Activated T-helper 2 cell treated with anti-CD3 and anti-CD28 coated beads, Interferon-gamma antibody, Interleukin-2, Interleukin-4, amounts not matched to agents 10 μg/mL and 5 μg/mL and 100 μg/mL, durations not matched to agents 14 hours and 24 hours and 36 hours (primary cell): Measurements from ENCODE around the gene ANXA2. TPM values are rescaled to one million over a fixed set of nuclear protein-coding genes. Genes with fewer than 3 reads are reported as not detected.

Source experiments
- DNase-seq: peaks from one replicate; pipeline ENCODE4 v3.0.0; 2021; ENCODE audit warnings: low spot score
- H3K27ac Mint-ChIP-seq: one replicate; pipeline ENCODE4 v1.8.0; 2021; ENCODE audit warnings: mixed read lengths
- H3K27me3 Mint-ChIP-seq: one replicate; pipeline ENCODE4 v1.8.0; 2021; ENCODE audit warnings: low read depth, mixed read lengths
- H3K36me3 Mint-ChIP-seq: one replicate; pipeline ENCODE4 v1.8.0; 2021; ENCODE audit warnings: low read depth, mixed read lengths
- H3K4me1 Mint-ChIP-seq: one replicate; pipeline ENCODE4 v1.8.0; 2021; ENCODE audit warnings: low read depth, mixed read lengths
- H3K4me3 Mint-ChIP-seq: one replicate; pipeline ENCODE4 v1.8.0; 2021; ENCODE audit warnings: low read depth, mild to moderate bottlenecking, moderate library complexity, mixed read lengths
- H3K9me3 Mint-ChIP-seq: one replicate; pipeline ENCODE4 v1.8.0; 2021; ENCODE audit warnings: mixed read lengths
- intact Hi-C: fragments of 100-400 bp; cut with micrococcal nuclease; formaldehyde crosslinking; loops from one replicate; pipeline ENCODE4 v1.15.1; 2023
- total RNA-seq: library from RNA; stranded (reverse); gene quantifications from 2 replicates; pipeline ENCODE4 v1.2.3, GENCODE V29; 2022

Gene ANXA2
- 262 and 267 TPM in 2 replicates for total RNA-seq

DNA sequence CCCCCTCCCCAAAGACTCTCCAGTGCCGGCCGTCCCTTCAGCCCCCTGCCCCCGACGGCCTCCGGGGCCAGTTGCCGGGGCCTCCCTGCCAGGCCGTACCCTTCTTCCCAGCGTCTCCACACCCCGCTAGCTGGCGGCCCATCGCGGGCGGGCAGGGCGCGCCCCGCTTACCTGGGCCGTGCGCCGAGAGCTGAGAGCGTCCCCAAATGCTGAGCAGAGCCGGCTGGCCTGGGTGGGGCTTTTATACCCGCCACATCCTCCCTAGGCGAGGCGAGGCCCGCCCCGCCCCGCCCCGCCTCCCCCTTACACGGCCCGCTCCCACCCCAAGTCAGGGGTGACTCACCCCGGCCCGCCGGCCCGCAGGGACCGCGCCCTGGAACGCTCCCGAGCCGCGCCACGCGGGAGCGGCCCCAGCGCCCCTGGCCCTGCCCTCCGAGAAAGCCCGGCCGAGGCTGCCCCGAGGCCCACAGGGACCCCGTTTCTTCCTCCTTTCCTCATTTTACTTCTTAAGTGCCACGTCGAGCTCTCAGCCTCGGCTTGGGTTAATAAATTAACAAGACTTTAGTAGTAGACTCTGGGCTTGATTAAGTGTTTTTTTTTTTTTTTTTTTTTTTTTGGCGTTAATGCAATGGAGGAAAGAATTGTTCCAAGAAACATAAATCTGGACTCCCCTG, at the start of gene ANXA2:
ANXA2 (minus strand) TSS at position 215 of the 674 bp plus-strand sequence. CDS start 11,911 bp downstream, outside the sequence.
- H3K9me3 Mint-ChIP-seq, result no peaks in the 10 kb centered on the region
- peaks cover under 1% of the 10 kb centered on the region for H3K27me3 Mint-ChIP-seq
- peak; percentile 81 for DNase-seq
- H3K27ac Mint-ChIP-seq, result peak within 1 kb of the TSS; percentile 97
- peaks cover 63% of the 10 kb centered on the region for H3K4me1 Mint-ChIP-seq
- intact Hi-C loops, result loop anchor here (1.0 to 10.0 kb wide), 5 partner anchors 9 to 327 kb away; partner anchors contain the start of gene ICE2
- peaks cover 43% of the 10 kb centered on the region for H3K36me3 Mint-ChIP-seq
- peak within 1 kb of the TSS; percentile 96 for H3K4me3 Mint-ChIP-seq

DNA sequence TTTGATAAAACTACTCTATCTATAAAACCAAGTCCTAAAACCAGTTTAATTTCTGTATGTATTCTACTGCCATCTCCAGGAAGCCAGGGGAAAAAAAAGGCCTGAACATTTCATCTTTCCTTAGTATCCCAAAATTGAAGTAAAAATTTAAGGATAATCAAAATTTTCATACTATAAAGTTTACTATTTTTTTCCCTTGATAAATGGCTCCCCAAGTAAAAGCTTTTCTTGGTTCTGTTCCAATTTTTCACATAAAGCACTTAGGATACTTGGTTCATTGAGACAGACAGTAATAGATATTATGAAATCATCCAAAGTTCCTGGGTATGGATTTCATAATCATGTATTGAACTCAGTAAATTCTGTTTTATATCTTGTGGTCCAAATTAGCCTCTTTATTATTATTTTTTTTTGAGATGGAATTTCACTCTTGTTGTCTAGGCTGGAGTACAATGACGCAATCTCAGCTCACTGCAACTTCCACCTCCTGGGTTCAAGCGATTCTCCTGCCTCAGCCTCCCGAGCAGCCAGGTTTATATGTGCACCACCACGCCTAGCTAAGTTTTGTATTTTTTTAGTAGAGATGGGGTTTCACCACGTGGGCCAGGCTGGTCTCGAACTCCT, 46.6 kb upstream of the ANXA2 start:
- H3K36me3 Mint-ChIP-seq, result peaks cover 33% of the 10 kb centered on the region
- H3K4me1 Mint-ChIP-seq, result peaks cover 2% of the 10 kb centered on the region
- DNase-seq, result no peak
- intact Hi-C loops, result loop anchor here (2.0 kb wide), 1 partner anchor 86 kb away; no protein-coding TSS in a partner anchor
- no peak overlapping the region for H3K4me3 Mint-ChIP-seq
- no peak overlapping the region for H3K27ac Mint-ChIP-seq
- no peaks in the 10 kb centered on the region for H3K9me3 Mint-ChIP-seq
- H3K27me3 Mint-ChIP-seq, result no peaks in the 10 kb centered on the region

DNA sequence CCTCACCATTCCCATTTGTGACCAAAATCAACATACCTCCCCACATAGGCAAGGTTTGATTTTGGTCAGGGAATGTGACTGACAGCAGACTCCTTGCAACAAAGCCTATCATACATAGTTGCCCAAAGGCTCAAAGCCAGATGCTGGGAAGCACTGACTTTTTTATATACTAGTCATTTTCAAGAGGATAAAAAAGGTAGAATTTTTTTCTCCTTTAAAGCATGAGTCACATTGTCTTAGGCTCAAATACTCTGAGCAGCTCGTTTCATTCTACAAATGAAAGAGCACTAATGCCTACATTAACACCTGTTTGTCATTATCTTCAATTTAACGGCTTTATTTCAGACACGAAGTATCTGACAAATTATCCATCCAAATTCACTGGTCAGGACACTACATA, 45.0 kb upstream of the ANXA2 start:
- H3K4me1 Mint-ChIP-seq, result peaks cover 2% of the 10 kb centered on the region
- no peak for DNase-seq
- no peaks in the 10 kb centered on the region for H3K27me3 Mint-ChIP-seq
- intact Hi-C loops, result no loop called here
- H3K27ac Mint-ChIP-seq, result no peak overlapping the region
- H3K9me3 Mint-ChIP-seq, result no peaks in the 10 kb centered on the region
- peaks cover 18% of the 10 kb centered on the region for H3K36me3 Mint-ChIP-seq
- H3K4me3 Mint-ChIP-seq, result no peak overlapping the region

DNA sequence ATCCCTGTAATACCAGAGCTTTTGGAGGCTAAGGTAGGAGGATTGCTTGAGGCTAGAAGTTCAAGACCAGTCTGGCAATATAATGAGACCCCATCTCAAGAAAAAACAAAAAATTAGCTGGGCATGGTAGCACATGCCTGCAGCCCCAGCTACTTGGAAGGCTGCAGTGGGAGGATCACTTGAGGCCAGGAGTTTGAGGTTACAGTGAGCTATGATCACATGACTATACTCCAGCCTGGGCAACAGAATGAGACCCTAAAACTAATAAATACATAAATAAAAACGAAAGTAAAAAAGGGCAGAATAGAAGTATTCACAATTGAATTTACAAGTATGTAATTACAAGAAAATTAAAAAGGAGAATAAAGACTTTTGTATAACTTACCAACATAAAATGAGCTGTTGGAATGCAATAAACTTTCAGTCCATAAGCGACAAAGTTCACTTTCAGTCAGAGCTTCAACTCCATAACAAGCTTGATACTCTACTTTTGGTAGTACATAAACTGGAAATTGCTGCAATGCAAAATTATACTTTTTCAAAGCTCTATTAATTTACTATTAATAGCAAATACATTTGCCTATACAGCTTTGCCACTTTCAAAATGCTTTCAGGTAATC, 44.4 kb upstream of the ANXA2 start:
- H3K27me3 Mint-ChIP-seq, result no peaks in the 10 kb centered on the region
- peaks cover 15% of the 10 kb centered on the region for H3K36me3 Mint-ChIP-seq
- no peak for DNase-seq
- H3K27ac Mint-ChIP-seq, result no peak overlapping the region
- H3K9me3 Mint-ChIP-seq, result no peaks in the 10 kb centered on the region
- intact Hi-C loops, result no loop called here
- H3K4me3 Mint-ChIP-seq, result no peak overlapping the region
- peaks cover 2% of the 10 kb centered on the region for H3K4me1 Mint-ChIP-seq

DNA sequence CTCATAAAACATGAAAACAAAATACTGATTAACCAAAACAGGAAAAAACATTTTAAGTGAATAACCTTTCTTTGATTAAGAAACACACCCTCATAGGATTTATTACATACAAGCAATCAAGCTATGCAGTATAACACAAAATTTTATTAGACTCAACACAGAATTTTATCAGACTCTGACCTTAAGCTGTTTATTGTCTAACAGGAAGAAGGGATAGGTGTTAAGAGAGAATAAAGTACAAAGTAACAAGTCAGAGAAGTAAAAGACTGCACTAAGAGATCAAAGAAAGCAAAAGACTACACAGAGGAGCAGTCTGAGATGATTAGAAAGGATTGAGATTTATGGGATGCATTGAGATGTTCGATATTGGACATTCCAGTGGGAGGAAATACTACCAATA, 43.5 kb upstream of the ANXA2 start:
- H3K9me3 Mint-ChIP-seq, result no peaks in the 10 kb centered on the region
- no peak overlapping the region for H3K27ac Mint-ChIP-seq
- DNase-seq, result no peak
- H3K4me1 Mint-ChIP-seq, result peaks cover 2% of the 10 kb centered on the region
- H3K36me3 Mint-ChIP-seq, result peaks cover 9% of the 10 kb centered on the region
- intact Hi-C loops, result no loop called here
- no peaks in the 10 kb centered on the region for H3K27me3 Mint-ChIP-seq
- H3K4me3 Mint-ChIP-seq, result no peak overlapping the region

DNA sequence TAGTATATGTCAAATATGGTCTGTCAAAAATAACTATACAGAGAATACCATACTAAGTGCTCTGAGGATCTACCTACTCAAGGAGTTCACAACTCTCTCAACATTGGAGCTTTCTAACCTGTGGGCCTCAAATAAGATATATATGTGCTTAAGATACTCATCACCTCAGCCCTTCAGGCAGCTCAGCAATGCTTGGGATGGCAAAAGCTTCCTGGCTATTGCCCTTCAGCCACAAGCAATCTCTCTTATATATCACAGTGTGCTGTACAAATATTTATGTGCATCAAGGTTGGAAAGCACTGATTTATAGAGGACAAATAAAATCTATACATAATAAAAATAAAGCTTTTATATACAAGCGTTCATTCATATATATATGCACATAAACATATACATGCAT, 40.9 kb upstream of the ANXA2 start:
- H3K9me3 Mint-ChIP-seq, result no peaks in the 10 kb centered on the region
- no peak for DNase-seq
- intact Hi-C loops, result no loop called here
- H3K36me3 Mint-ChIP-seq, result peaks cover 9% of the 10 kb centered on the region
- no peak overlapping the region for H3K27ac Mint-ChIP-seq
- no peaks in the 10 kb centered on the region for H3K27me3 Mint-ChIP-seq
- H3K4me1 Mint-ChIP-seq, result peaks cover 2% of the 10 kb centered on the region
- H3K4me3 Mint-ChIP-seq, result no peak overlapping the region

DNA sequence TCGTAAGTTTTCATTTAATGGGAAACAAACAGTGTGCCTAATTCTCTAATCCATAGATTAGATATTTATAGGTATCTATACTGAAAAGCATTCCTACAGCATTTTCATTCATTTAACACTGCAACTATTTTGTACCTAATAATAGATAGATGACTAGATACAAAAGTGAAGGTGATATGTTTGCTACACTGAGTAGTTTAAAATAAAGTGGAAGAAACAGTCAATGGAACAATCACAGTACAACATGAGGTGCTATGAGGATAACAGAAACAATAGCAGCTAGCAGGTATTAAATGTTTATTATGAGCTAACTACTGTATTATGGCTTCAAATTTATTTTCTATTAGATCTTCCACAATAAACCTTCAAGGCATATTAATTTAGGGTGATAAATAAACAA, 31.1 kb upstream of the ANXA2 start:
- Mint-ChIP-seq H3K4me1 (peaks cover 3% of the 10 kb centered on the region), H3K36me3 (peaks cover 38% of the 10 kb centered on the region)
- DNase-seq, result no peak

DNA sequence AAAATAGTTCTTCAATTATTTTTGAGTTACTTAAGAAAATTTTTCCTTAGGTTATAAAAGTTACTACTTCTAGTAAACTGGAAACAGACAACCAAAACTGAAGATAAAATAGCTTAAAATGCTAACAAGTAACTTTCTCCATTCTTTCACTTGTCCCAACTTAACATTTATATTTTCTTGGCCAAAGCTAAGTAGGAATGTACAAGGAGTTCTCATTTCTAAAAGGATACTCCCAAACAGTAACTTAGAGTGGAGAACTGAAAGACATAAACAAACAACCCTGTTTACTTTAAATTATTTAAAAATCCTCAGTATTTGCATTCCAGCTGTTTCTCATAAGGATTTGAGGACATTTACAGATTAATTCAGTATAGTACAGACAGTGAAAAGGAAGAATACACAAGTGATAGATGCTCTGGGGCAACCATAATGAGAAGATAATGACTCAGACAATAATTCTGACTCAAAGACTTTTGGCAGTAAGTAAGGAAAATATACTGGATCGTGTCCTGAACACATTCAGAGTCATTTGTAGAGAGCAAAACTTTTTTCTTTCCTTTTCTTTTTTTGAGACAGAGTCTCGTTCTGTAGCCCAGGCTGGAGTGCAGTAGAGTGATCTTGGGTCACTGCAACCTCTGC, 29.2 kb upstream of the ANXA2 start:
- peaks cover 46% of the 10 kb centered on the region for H3K36me3 Mint-ChIP-seq
- H3K4me1 Mint-ChIP-seq, result peaks cover 8% of the 10 kb centered on the region
- H3K27ac Mint-ChIP-seq, result no peak overlapping the region
- no peak for DNase-seq
- H3K27me3 Mint-ChIP-seq, result no peaks in the 10 kb centered on the region
- intact Hi-C loops, result no loop called here
- H3K4me3 Mint-ChIP-seq, result no peak overlapping the region
- no peaks in the 10 kb centered on the region for H3K9me3 Mint-ChIP-seq

More for the DNA sequence above, 31.1 kb upstream of the ANXA2 start:
- H3K4me3 Mint-ChIP-seq, result no peak overlapping the region
- H3K9me3 Mint-ChIP-seq, result no peaks in the 10 kb centered on the region
- H3K27me3 Mint-ChIP-seq, result no peaks in the 10 kb centered on the region
- H3K27ac Mint-ChIP-seq, result no peak overlapping the region
- intact Hi-C loops, result no loop called here

DNA sequence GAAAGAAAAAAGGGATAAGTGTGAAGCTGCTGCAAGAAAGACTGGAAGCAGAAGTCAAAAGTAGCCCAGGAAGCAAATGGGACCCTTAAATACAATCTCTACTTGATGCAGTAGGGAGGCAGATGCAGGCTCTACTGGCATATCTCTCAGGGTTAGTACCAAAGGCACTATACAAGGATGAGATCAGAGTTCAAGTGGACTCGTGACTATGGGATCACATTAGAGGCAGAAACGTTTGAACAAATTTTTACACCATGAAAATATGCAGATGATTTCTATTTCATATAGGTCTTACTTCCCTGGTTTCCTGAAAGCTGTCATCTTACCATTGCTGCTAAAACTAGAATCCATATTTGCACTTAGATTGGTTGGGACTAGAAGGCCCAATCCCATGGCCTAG, 27.7 kb upstream of the ANXA2 start:
- no peak overlapping the region for H3K4me3 Mint-ChIP-seq
- H3K27ac Mint-ChIP-seq, result no peak overlapping the region
- H3K9me3 Mint-ChIP-seq, result no peaks in the 10 kb centered on the region
- intact Hi-C loops, result no loop called here
- H3K36me3 Mint-ChIP-seq, result peaks cover 40% of the 10 kb centered on the region
- DNase-seq, result no peak
- H3K27me3 Mint-ChIP-seq, result no peaks in the 10 kb centered on the region
- peaks cover 8% of the 10 kb centered on the region for H3K4me1 Mint-ChIP-seq

DNA sequence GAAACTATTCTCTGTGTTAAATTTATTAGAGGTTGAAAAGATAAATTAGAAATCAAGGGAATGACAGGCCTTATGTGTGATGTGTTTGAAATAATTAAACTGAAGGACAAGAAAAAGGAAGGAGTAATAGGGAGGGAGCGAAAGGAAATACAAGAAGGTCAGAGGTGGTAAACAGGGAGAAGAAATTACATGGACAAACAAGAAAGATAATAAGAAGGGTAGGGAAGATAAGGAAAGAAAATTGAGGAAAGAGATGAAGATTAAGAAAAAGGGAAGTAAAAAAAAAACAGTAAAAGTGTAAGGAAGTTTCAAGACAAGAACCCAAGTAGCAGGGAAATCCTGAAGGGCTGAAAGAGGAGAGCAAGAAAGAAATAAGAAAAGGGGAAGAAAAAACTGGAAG, 26.2 kb upstream of the ANXA2 start:
- no peaks in the 10 kb centered on the region for H3K27me3 Mint-ChIP-seq
- DNase-seq, result no peak
- no peaks in the 10 kb centered on the region for H3K9me3 Mint-ChIP-seq
- no peak overlapping the region for H3K4me3 Mint-ChIP-seq
- H3K36me3 Mint-ChIP-seq, result peaks cover 39% of the 10 kb centered on the region
- peaks cover 8% of the 10 kb centered on the region for H3K4me1 Mint-ChIP-seq
- intact Hi-C loops, result no loop called here
- H3K27ac Mint-ChIP-seq, result peak overlapping the region; percentile 33

DNA sequence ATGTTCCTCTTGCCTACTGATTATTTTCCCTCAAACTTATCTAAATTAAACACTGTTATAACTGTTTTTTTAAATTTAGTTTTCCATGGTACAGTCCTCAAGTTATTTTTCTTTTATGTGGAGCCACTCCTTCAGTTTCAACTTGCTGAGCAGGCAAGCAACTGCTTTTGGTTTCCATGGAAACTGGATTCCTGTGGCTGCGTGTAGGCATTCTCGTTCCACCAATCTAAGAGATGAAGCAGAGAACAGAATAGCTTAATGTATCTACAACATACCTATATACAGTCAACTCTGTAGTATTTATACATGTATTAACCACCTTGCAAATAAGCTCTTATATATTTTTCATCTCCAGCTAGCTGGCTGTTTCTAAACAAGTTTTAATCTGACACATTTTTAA, 25.8 kb upstream of the ANXA2 start:
- no peak for DNase-seq
- H3K9me3 Mint-ChIP-seq, result no peaks in the 10 kb centered on the region
- H3K36me3 Mint-ChIP-seq, result peaks cover 39% of the 10 kb centered on the region
- peaks cover 8% of the 10 kb centered on the region for H3K4me1 Mint-ChIP-seq
- peak overlapping the region; percentile 33 for H3K27ac Mint-ChIP-seq
- intact Hi-C loops, result no loop called here
- no peaks in the 10 kb centered on the region for H3K27me3 Mint-ChIP-seq
- H3K4me3 Mint-ChIP-seq, result no peak overlapping the region

DNA sequence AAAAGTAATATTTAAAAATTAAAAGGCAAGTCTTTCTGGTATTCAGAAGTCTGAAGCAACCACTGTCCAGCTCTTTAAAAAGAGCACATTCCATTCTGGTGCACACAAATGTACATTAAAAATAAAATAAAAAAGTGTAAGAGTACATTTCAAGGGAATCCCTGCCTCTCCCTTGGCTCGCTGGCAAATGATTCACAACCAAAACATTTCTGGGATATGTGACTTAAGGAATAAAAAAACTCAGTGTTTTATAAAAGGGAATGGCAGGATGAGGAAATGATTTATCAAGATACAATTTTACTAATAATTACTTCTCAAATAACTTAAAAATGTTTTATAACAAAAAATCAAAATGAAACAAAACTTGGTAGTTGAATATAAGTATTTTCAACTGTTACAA, 23.8 kb upstream of the ANXA2 start:
- peaks cover 8% of the 10 kb centered on the region for H3K4me1 Mint-ChIP-seq
- H3K27me3 Mint-ChIP-seq, result no peaks in the 10 kb centered on the region
- peaks cover 34% of the 10 kb centered on the region for H3K36me3 Mint-ChIP-seq

More for the DNA sequence above, 23.8 kb upstream of the ANXA2 start:
- DNase-seq, result no peak
- intact Hi-C loops, result no loop called here
- H3K4me3 Mint-ChIP-seq, result no peak overlapping the region
- H3K9me3 Mint-ChIP-seq, result no peaks in the 10 kb centered on the region
- H3K27ac Mint-ChIP-seq, result no peak overlapping the region
